ENCODE results near the gene NPFFR2. TPM values are rescaled to one million over a fixed set of nuclear protein-coding genes. Genes with fewer than 3 reads are reported as not detected.

The NPFFR2 gene
- not detected for total RNA-seq
- long read RNA-seq, result 0 reads

DNA sequence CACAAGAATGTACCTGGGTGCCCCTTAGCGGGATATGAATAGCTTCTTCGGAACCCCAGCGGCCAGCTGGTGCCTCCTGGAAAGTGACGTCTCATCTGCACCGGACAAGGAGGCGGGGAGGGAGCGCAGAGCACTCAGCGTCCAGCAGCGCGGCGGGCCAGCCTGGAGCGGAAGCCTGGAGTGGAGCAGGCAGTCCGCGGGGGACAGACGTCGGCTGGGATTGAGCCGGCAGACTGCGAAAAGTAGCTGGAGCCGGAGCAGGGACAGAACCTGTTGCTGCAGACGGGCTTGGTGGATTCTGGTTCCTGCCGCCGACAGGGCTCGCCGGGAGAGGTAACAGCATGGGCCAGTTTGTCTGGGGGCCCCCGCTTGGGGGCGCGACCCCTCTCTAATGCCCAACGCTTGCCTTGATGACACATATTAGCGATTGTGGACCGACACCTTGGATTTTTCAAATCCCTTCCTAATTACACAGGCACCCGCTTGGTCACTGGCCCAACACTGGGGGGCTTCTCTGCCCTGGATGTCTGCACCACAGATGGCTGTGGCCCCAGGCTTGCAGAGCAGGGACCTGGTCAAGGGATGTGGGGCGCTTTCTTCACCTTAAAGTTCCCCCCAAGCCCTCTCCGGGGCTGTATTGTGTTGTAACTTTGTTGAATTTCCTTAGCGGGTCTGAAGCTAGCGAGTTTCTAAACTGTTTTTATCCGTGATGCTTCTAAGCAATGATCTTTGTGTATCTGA is at the start of gene NPFFR2:
Gene NPFFR2 (plus strand): TSS at position 133 of the 741 bp plus-strand sequence. CDS start 96,592 bp downstream, outside the sequence.
- H3K9me3 ChIP-seq, result no peaks in the 10 kb centered on the region
- peak within 1 kb of the TSS in 1 of 3 donors; percentile 35 for H3K4me3 ChIP-seq
- ATAC-seq (peak; percentile 70 to 91 (median 80)), DNase-seq (peak; percentile 38 to 58 (median 47))
- no peak within 1 kb of the TSS for H3K27ac ChIP-seq
- intact Hi-C loops (cut with DNase I), result no loop called here
- 26% methylated on average over 6 of the region's 36 CpGs for WGBS (ENCODE audit: insufficient coverage, low coverage, low lambda C conversion rate, missing lambda C conversion rate)
- peaks cover 0 to 3% of the 10 kb centered on the region in 2 donors for H3K27me3 ChIP-seq
- H3K36me3 ChIP-seq, result no peaks in the 10 kb centered on the region
- peaks cover 0 to 8% (median 0%) of the 10 kb centered on the region in 4 donors for H3K4me1 ChIP-seq
- TF ChIP-seq, protein P1, sequence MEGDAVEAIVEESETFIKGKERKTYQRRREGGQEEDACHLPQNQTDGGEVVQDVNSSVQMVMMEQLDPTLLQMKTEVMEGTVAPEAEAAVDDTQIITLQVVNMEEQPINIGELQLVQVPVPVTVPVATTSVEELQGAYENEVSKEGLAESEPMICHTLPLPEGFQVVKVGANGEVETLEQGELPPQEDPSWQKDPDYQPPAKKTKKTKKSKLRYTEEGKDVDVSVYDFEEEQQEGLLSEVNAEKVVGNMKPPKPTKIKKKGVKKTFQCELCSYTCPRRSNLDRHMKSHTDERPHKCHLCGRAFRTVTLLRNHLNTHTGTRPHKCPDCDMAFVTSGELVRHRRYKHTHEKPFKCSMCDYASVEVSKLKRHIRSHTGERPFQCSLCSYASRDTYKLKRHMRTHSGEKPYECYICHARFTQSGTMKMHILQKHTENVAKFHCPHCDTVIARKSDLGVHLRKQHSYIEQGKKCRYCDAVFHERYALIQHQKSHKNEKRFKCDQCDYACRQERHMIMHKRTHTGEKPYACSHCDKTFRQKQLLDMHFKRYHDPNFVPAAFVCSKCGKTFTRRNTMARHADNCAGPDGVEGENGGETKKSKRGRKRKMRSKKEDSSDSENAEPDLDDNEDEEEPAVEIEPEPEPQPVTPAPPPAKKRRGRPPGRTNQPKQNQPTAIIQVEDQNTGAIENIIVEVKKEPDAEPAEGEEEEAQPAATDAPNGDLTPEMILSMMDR (IDR thresholded peaks at IDR 0.05), result no peak
- TF ChIP-seq POLR2A (IDR thresholded peaks at IDR 0.05), result no peak

DNA sequence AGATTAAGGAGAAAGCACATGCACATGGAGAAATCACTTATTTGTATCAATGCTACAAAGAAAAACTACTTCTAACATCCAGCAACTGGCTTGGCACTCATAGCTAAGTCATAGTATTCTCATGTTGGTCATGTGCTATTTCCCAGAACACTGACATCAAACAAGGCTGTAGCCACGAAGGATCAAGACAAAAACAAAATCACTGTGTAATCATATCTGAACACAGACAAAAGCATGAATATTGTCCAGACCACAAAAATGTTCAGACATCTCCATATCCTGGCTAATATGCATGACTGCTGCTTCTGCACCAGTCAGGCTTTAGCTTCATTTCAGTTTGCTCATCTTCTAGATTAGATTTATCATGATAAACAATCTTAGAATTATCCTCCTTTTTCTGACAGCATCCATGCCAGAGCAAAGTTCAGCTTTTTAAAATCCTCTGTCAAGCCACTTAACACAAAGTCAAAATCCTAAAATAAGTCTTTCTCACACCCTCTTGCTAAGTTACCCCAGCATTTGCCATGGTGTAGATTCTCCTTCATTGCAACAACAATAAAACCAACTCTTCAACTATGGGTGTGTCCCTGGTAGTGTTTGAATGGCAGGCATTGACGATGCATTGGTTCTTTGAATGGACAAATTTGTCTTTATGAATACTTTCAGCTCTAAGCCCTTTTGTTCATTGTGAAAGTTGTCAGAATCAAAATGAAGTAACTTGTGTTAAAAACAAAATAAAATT is 39.1 kb upstream of the NPFFR2 start:
- H3K27me3 ChIP-seq, result no peaks in the 10 kb centered on the region
- WGBS (ENCODE audit: insufficient coverage, low coverage, low lambda C conversion rate, missing lambda C conversion rate), result 46% methylated on average over 2 of the region's 2 CpGs
- no peaks in the 10 kb centered on the region for H3K9me3 ChIP-seq
- no peak for TF ChIP-seq POLR2A (IDR thresholded peaks at IDR 0.05)
- TF ChIP-seq, protein P1 (IDR thresholded peaks at IDR 0.05), result no peak
- intact Hi-C loops (cut with DNase I), result no loop called here
- no peak overlapping the region for H3K4me3 ChIP-seq
- H3K36me3 ChIP-seq, result no peaks in the 10 kb centered on the region
- H3K4me1 ChIP-seq, result no peaks in the 10 kb centered on the region
- DNase-seq (no peak), ATAC-seq (no peak)
- H3K27ac ChIP-seq, result no peak overlapping the region

DNA sequence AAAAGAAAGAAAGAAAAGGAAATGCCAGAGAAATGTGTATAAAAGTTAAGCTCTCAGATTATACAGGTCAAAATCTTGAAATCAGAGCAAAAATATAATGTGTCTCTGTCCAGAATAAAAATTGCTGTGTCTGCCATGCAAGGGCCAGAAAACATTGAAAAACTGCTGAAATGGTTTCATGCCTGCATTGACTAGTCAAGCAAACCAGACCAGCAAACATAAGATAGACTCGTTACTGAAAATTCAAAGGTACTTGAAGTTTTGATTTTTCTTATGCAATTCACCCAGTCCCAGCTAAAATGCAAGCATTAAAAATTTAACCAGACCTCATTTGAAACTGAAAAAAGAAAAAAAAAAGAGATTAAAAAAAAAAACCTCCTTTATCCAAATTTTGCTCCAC is 37.2 kb upstream of the NPFFR2 start:
- no peaks in the 10 kb centered on the region for H3K9me3 ChIP-seq
- no peak overlapping the region for H3K27ac ChIP-seq
- no peaks in the 10 kb centered on the region for H3K4me1 ChIP-seq
- no peak for DNase-seq
- H3K27me3 ChIP-seq, result no peaks in the 10 kb centered on the region
- H3K4me3 ChIP-seq, result no peak overlapping the region
- WGBS (ENCODE audit: insufficient coverage, low coverage, low lambda C conversion rate, missing lambda C conversion rate), result 14% methylated on average over 1 of the region's 1 CpG
- intact Hi-C loops (cut with DNase I), result no loop called here
- no peaks in the 10 kb centered on the region for H3K36me3 ChIP-seq
- no peak for TF ChIP-seq POLR2A (IDR thresholded peaks at IDR 0.05)
- TF ChIP-seq, protein P1 (IDR thresholded peaks at IDR 0.05), result no peak
- ATAC-seq, result peak in 1 of 4 donors; percentile 60

DNA sequence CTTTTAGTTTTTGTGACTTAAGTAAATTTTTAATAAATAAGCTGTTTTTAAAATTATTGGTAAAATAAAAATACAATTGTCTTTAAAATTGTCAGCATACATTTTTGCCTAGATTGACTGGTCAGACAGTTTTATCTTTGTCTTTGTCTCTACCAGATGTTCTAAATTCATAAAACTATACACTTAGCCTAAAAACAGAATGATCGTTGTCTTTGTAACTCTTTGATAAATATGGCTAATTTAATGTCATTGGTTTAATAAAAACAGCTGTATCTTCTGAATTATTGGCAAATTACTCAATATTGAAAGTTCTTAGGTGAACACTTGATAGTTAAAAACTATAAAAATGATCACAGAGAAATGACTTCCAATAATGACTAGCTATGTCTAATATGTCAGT is 36.5 kb upstream of the NPFFR2 start:
- H3K4me3 ChIP-seq, result no peak overlapping the region
- DNase-seq, result no peak
- no peaks in the 10 kb centered on the region for H3K9me3 ChIP-seq
- intact Hi-C loops (cut with DNase I), result no loop called here
- no peak for ATAC-seq
- H3K36me3 ChIP-seq, result no peaks in the 10 kb centered on the region
- 74% methylated on average over 1 of the region's 1 CpG for whole genome bisulfite sequencing (ENCODE audit: insufficient coverage, low coverage, low lambda C conversion rate, missing lambda C conversion rate)
- H3K4me1 ChIP-seq, result no peaks in the 10 kb centered on the region
- no peaks in the 10 kb centered on the region for H3K27me3 ChIP-seq
- no peak overlapping the region for H3K27ac ChIP-seq
- TF ChIP-seq POLR2A (IDR thresholded peaks at IDR 0.05), result no peak
- TF ChIP-seq, protein P1 (IDR thresholded peaks at IDR 0.05), result no peak

Data from right lobe of liver (tissue), 6 donors.